Glutamatergic neuron (in vitro differentiated cells): Measurements from ENCODE around the gene FHOD3. TPM values are rescaled to one million over a fixed set of nuclear protein-coding genes. Genes with fewer than 3 reads are reported as not detected.
"Not testable (repeated sequence)": the region's sequence is repeated elsewhere in the genome, so short reads cannot be mapped to it uniquely, and the experiment has no call there.

Experiments
- DNase-seq: peaks from one replicate; pipeline ENCODE4 v3.0.0; 2022
- H3K27ac Mint-ChIP-seq: one replicate; pipeline ENCODE4 v1.8.0; 2020; ENCODE audit warnings: mild to moderate bottlenecking, mixed read lengths, inconsistent platforms; ENCODE audit not compliant: unreplicated experiment
- H3K27me3 Mint-ChIP-seq: one replicate; pipeline ENCODE4 v1.8.0; 2020; ENCODE audit warnings: mild to moderate bottlenecking, moderate library complexity, mixed read lengths, inconsistent platforms; ENCODE audit not compliant: unreplicated experiment
- H3K36me3 Mint-ChIP-seq: one replicate; pipeline ENCODE4 v1.8.0; 2020; ENCODE audit warnings: mild to moderate bottlenecking, mixed read lengths, inconsistent platforms; ENCODE audit not compliant: unreplicated experiment
- H3K4me1 Mint-ChIP-seq: one replicate; pipeline ENCODE4 v1.8.0; 2020; ENCODE audit warnings: mild to moderate bottlenecking, low read depth, mixed read lengths, inconsistent platforms; ENCODE audit not compliant: unreplicated experiment
- H3K4me3 Mint-ChIP-seq: one replicate; pipeline ENCODE4 v1.8.0; 2020; ENCODE audit warnings: mild to moderate bottlenecking, mixed read lengths, inconsistent platforms; ENCODE audit not compliant: unreplicated experiment
- H3K9me3 Mint-ChIP-seq: one replicate; pipeline ENCODE4 v1.8.0; 2020; ENCODE audit warnings: mild to moderate bottlenecking, moderate library complexity, mixed read lengths, inconsistent platforms; ENCODE audit not compliant: unreplicated experiment
- CTCF ChIP-seq: fragments of 200-600 bp; sonication (generic); IDR thresholded peaks from one replicate; pipeline ENCODE4 v1.5.0; 2021; ENCODE audit not compliant: partially characterized antibody, unreplicated experiment
- total RNA-seq: library from RNA; stranded (reverse); fragmentation: NEBNext Ultra II Directional; extraction: Animal tissue kit (Norgen Biotek cat#: 25700); gene quantifications from one replicate; pipeline ENCODE4 v1.2.1, GENCODE V29; 2021; ENCODE audit not compliant: unreplicated experiment

The FHOD3 gene
- total RNA-seq, 1 donor from 2014 or later = 21.2 TPM

GRCh38 chr18:36460324-36460850 lies 162.9 kb downstream of the FHOD3 start:
- H3K36me3 Mint-ChIP-seq = no peaks in the 10 kb centered on the region
- no peak for DNase-seq
- H3K4me3 Mint-ChIP-seq = no peak overlapping the region
- no peak for TF ChIP-seq CTCF
- H3K4me1 Mint-ChIP-seq = no peaks in the 10 kb centered on the region
- H3K27me3 Mint-ChIP-seq = peaks cover 5% of the 10 kb centered on the region
- H3K9me3 Mint-ChIP-seq = no peaks in the 10 kb centered on the region
- H3K27ac Mint-ChIP-seq = no peak overlapping the region

GRCh38 chr18:36460854-36461253 lies 163.3 kb downstream of the FHOD3 start:
- Mint-ChIP-seq H3K27ac (no peak overlapping the region), H3K36me3 (no peaks in the 10 kb centered on the region), H3K9me3 (no peaks in the 10 kb centered on the region), H3K27me3 (peaks cover 5% of the 10 kb centered on the region), H3K4me3 (no peak overlapping the region), H3K4me1 (no peaks in the 10 kb centered on the region)
- no peak for DNase-seq
- TF ChIP-seq CTCF = no peak

GRCh38 chr18:36461551-36461987 lies 164.1 kb downstream of the FHOD3 start:
- H3K36me3 Mint-ChIP-seq = no peaks in the 10 kb centered on the region
- no peak for TF ChIP-seq CTCF
- no peak overlapping the region for H3K27ac Mint-ChIP-seq
- no peaks in the 10 kb centered on the region for H3K9me3 Mint-ChIP-seq
- peaks cover 5% of the 10 kb centered on the region for H3K27me3 Mint-ChIP-seq
- DNase-seq = no peak
- H3K4me1 Mint-ChIP-seq = no peaks in the 10 kb centered on the region
- no peak overlapping the region for H3K4me3 Mint-ChIP-seq

GRCh38 chr18:36463516-36463915 lies 166.0 kb downstream of the FHOD3 start:
- not testable (repeated sequence) for H3K27ac Mint-ChIP-seq, H3K4me1 Mint-ChIP-seq, H3K9me3 Mint-ChIP-seq, DNase-seq, H3K27me3 Mint-ChIP-seq, H3K4me3 Mint-ChIP-seq, H3K36me3 Mint-ChIP-seq

GRCh38 chr18:36464126-36464651 lies 166.7 kb downstream of the FHOD3 start:
- Mint-ChIP-seq H3K4me1 (peaks cover 7% of the 10 kb centered on the region), H3K27ac (no peak overlapping the region)

More at GRCh38 chr18:36464126-36464651, 166.7 kb downstream of the FHOD3 start:
- DNase-seq = no peak
- no peak for TF ChIP-seq CTCF
- Mint-ChIP-seq H3K27me3 (peaks cover 5% of the 10 kb centered on the region), H3K36me3 (no peaks in the 10 kb centered on the region), H3K9me3 (no peaks in the 10 kb centered on the region), H3K4me3 (no peak overlapping the region)
